HepG2 (cell line): ENCODE results near the gene EEF1AKMT3. TPM values are rescaled to one million over a fixed set of nuclear protein-coding genes. Genes with fewer than 3 reads are reported as not detected.
A peak's percentile ranks its signal among the peaks of the same experiment; 100 is the strongest.

Experiments
- ATAC-seq: fragments of 200-7000 bp; cut with Tn5 transposase; 3 replicates; pipeline ENCODE4 v1.9.1; 2020; ENCODE audit warnings: mild to moderate bottlenecking, moderate library complexity
- Bru-seq: library from RNA; stranded (reverse); fragments of 400-500 nt; gene quantifications from one replicate; lab custom pipeline; 2021; lab: Mats Ljungman, UMichigan
- BruChase-seq, 2 experiments: library from RNA; stranded (reverse); fragments of 400-500 nt; gene quantifications; one replicate each; lab custom pipeline; 2021; lab: Mats Ljungman, UMichigan
- BruUV-seq: library from RNA; stranded (reverse); fragments of 400-500 nt; replicated peaks from 2 replicates; lab custom pipeline; 2021; lab: Mats Ljungman, UMichigan
- CTCF ChIA-PET: fragments of 300-600 bp; formaldehyde crosslinking; extraction: SDS; loops from one replicate; lab custom pipeline; 2021; ENCODE audit warnings: low total read pairs, inconsistent platforms, low intra/inter-chr PET ratio; lab: Yijun Ruan, JAX
- POLR2A ChIA-PET: fragments of 350-600 bp; sonication (Branson Sonifier 250); formaldehyde crosslinking; loops from one replicate; lab custom pipeline; 2020; ENCODE audit warnings: antibody characterized with exemption, inconsistent platforms; lab: Yijun Ruan, JAX
- DNase-seq: peaks from one replicate; pipeline ENCODE4 v3.0.0-alpha.2; 2015; ENCODE audit warnings: low spot score
- FAIRE-seq: peaks from 3 replicates; lab custom pipeline; 2011; peaks lifted over from hg19 to GRCh38; lab: Jason Lieb, UNC
- H2AFZ ChIP-seq: one replicate; pipeline ENCODE4 v1.6.1; 2011; ENCODE audit warnings: low read length, inconsistent platforms
- H3K27ac ChIP-seq: fragments of 300-600 bp; 3 replicates; pipeline ENCODE4 v1.8.0; 2011; ENCODE audit warnings: mixed run types, mild to moderate bottlenecking, mixed read lengths, low read length, inconsistent platforms; ENCODE audit not compliant: insufficient read depth; ENCODE audit errors: extremely low read length
- H3K27me3 ChIP-seq, 2 experiments: fragments of 200-600 bp in 1 of 2; 2 replicates in 1 of 2; 3 replicates in 1 of 2; pipeline versions ENCODE4 v1.6.0 to v1.8.0; 2011; ENCODE audit warnings: low read length in 2 of 2, mild to moderate bottlenecking in 2 of 2, moderate library complexity in 2 of 2, inconsistent platforms in 1 of 2; ENCODE audit not compliant: insufficient read depth in 2 of 2, control insufficient read depth in 1 of 2
- H3K36me3 ChIP-seq, 2 experiments: fragments of 200-600 bp in 1 of 2; replicated peaks in 1 of 2; 2 replicates in 1 of 2; 3 replicates in 1 of 2; pipeline versions ENCODE4 v1.5.1 to v1.8.0; 2011; ENCODE audit warnings: low read length in 2 of 2, inconsistent platforms in 1 of 2; ENCODE audit not compliant: insufficient read depth in 2 of 2, control insufficient read depth in 1 of 2
- H3K4me1 ChIP-seq: 2 replicates; pipeline ENCODE4 v1.5.1; 2012; ENCODE audit warnings: low read length, inconsistent platforms; ENCODE audit not compliant: insufficient read depth
- H3K4me2 ChIP-seq: 2 replicates; pipeline ENCODE4 v1.6.0; 2011; ENCODE audit warnings: low read depth, low read length, inconsistent platforms
- H3K4me3 ChIP-seq, 3 experiments: fragments of 200-600 bp in 1 of 3; sonication (generic), shearing (Covaris generic) in 1 of 3; replicated peaks in 1 of 3; 2 replicates each; pipeline ENCODE4 v1.5.1; 2011 to 2016; ENCODE audit warnings: low read length in 3 of 3, inconsistent platforms in 2 of 3, low read depth in 2 of 3, mild to moderate bottlenecking in 2 of 3, control low read depth in 1 of 3, mixed read lengths in 1 of 3; ENCODE audit not compliant: insufficient read depth in 1 of 3
- H3K79me2 ChIP-seq: one replicate; pipeline ENCODE4 v1.6.1; 2011; ENCODE audit warnings: low read length, inconsistent platforms; ENCODE audit not compliant: insufficient read depth
- H3K9ac ChIP-seq: 2 replicates; pipeline ENCODE4 v1.6.0; 2011; ENCODE audit warnings: mild to moderate bottlenecking, low read depth, low read length, inconsistent platforms; ENCODE audit not compliant: insufficient read depth
- H3K9me3 ChIP-seq: 2 replicates; pipeline ENCODE4 v1.5.1; 2012; ENCODE audit warnings: mild to moderate bottlenecking, low read length
- H4K20me1 ChIP-seq: 2 replicates; pipeline ENCODE4 v1.6.0; 2011; ENCODE audit warnings: inconsistent platforms, mild to moderate bottlenecking, low read length, moderate library complexity; ENCODE audit not compliant: insufficient read depth
- AHR ChIP-seq: IDR thresholded peaks from 2 replicates; pipeline ENCODE4 v1.6.1; 2018; ENCODE audit warnings: missing genetic modification reagents, missing compliant biosample characterization
- CENPT ChIP-seq: sonication (generic); formaldehyde crosslinking; IDR thresholded peaks from 2 replicates; pipeline ENCODE4 v1.8.0; 2022; ENCODE audit warnings: low read depth, mild to moderate bottlenecking, moderate library complexity, missing genetic modification reagents
- E2F1 ChIP-seq: sonication (generic); formaldehyde crosslinking; IDR thresholded peaks from 2 replicates; pipeline ENCODE4 v1.5.0; 2020; ENCODE audit warnings: missing genetic modification reagents
- HMG20B ChIP-seq: conservative IDR thresholded peaks from 2 replicates; pipeline ENCODE4 v1.6.1; 2016; ENCODE audit warnings: missing genetic modification reagents, missing compliant biosample characterization
- THAP11 ChIP-seq: IDR thresholded peaks from 2 replicates; pipeline ENCODE4 v1.6.1; 2016; ENCODE audit warnings: missing biosample characterization, missing genetic modification reagents
- THAP7 ChIP-seq: sonication (generic); formaldehyde crosslinking; IDR thresholded peaks from 2 replicates; pipeline ENCODE4 v1.8.1; 2023; ENCODE audit warnings: mild to moderate bottlenecking, missing genetic modification reagents
- TRIM22 ChIP-seq: fragments of 450-650 bp; IDR thresholded peaks from 2 replicates; pipeline ENCODE4 v1.6.1; 2017
- TSC22D2 ChIP-seq: sonication (generic); formaldehyde crosslinking; IDR thresholded peaks from 2 replicates; pipeline ENCODE4 v1.5.1; 2020; ENCODE audit warnings: missing genetic modification reagents, mild to moderate bottlenecking, borderline replicate concordance
- ZNF530 ChIP-seq: sonication (generic); formaldehyde crosslinking; IDR thresholded peaks from 2 replicates; pipeline ENCODE4 v1.5.0; 2020; ENCODE audit warnings: low read depth, mild to moderate bottlenecking, missing genetic modification reagents
- ZNF570 ChIP-seq: sonication (generic); formaldehyde crosslinking; IDR thresholded peaks from 2 replicates; pipeline ENCODE4 v1.4.0; 2020; ENCODE audit warnings: mild to moderate bottlenecking, missing genetic modification reagents, borderline replicate concordance
- ZNF607 ChIP-seq: sonication (generic); formaldehyde crosslinking; IDR thresholded peaks from 2 replicates; pipeline ENCODE4 v1.5.1; 2020; ENCODE audit warnings: missing genetic modification reagents, mild to moderate bottlenecking, borderline replicate concordance
- WGBS: methylation state at CpG from one replicate; pipeline ENCODE4 v1.1.6; 2017; ENCODE audit warnings: low lambda C conversion rate; 5-methylcytosine and 5-hydroxymethylcytosine counted together
- in situ Hi-C: cut with HindIII; loops from 2 replicates; pipeline ENCODE4 v1.10.0; 2017; ENCODE audit warnings: low pct_unique_long_range_greater_than_20kb; ENCODE audit not compliant: extremely low pct_ligation_motif_present
- intact Hi-C: fragments of 100-400 bp; cut with micrococcal nuclease; formaldehyde crosslinking; loops from one replicate; pipeline ENCODE4 v1.10.0; 2022; ENCODE audit not compliant: unreplicated experiment
- long read RNA-seq, 2 experiments: library from RNA in 1 of 2; library from polyadenylated mRNA in 1 of 2; stranded (forward) in 1 of 2; unstranded in 1 of 2; transcript quantifications; one replicate each; pipeline ENCODE4 v2.0.0, GENCODE V29; 2019 to 2022
- polyA minus RNA-seq, 3 experiments: library from RNA; depleted of rRNA, polyadenylated mRNA; stranded (reverse); fragments of >200 nt; gene quantifications; 2 replicates each; pipeline ENCODE4 v1.2.3, GENCODE V29; 2011; ENCODE audit warnings: low replicate concordance in 1 of 3
- polyA plus RNA-seq, 8 experiments: library from polyadenylated mRNA; depleted of rRNA in 3 of 8; stranded (reverse) in 7 of 8; unstranded in 1 of 8; fragments of >200 nt; fragmentation: Illumina TruSeq in 4 of 8; extraction: Trizol in 4 of 8; gene quantifications; 2 replicates each; pipeline versions ENCODE4 v1.2.1 to v1.2.3, GENCODE V29; 2011 to 2016; ENCODE audit warnings: low read depth in 4 of 8, missing spikeins in 1 of 8, mixed read lengths in 1 of 8; ENCODE audit not compliant: insufficient read depth in 1 of 8
- total RNA-seq, 5 experiments: library from RNA; depleted of rRNA; stranded (reverse); fragments of >200 nt; fragmentation: Illumina TruSeq; extraction: Trizol; gene quantifications; 2 replicates each; pipeline ENCODE4 v1.2.3, GENCODE V29; 2016; ENCODE audit warnings: low read depth in 1 of 5

EEF1AKMT3 gene
- total RNA-seq (2016; rRNA removed; fragmentation: Illumina TruSeq; extraction: Trizol) (4.7 and 6.6 TPM in 2 replicates), polyA plus RNA-seq (2011; rRNA removed) (10.8 and 11.4 TPM in 2 replicates), polyA minus RNA-seq (2011; rRNA and poly(A)+ RNA removed; ENCODE audit: low replicate concordance) (6.5 and 19.9 TPM in 2 replicates), Bru-seq, nascent RNA (percentile 58 among the genes with signal in this experiment), BruChase-seq, experiment 1, labeled RNA remaining after a 6-hour chase (percentile 89 among the genes with signal in this experiment), BruChase-seq, experiment 2, labeled RNA remaining after a 2-hour chase (percentile 82 among the genes with signal in this experiment)
- total RNA-seq (2016; cell fraction: cytosol; rRNA removed; fragmentation: Illumina TruSeq; extraction: Trizol; ENCODE audit: low read depth), result 1.7 and 1.9 TPM in 2 replicates
- 5.0 and 5.9 TPM in 2 replicates for total RNA-seq (2016; cell fraction: insoluble cytoplasmic fraction; rRNA removed; fragmentation: Illumina TruSeq; extraction: Trizol)
- 6.1 TPM in 2 replicates for total RNA-seq (2016; cell fraction: membrane; rRNA removed; fragmentation: Illumina TruSeq; extraction: Trizol)
- 3.5 and 3.8 TPM in 2 replicates for total RNA-seq (2016; cell fraction: nucleus; rRNA removed; fragmentation: Illumina TruSeq; extraction: Trizol)
- 9.7 and 10.4 TPM in 2 replicates for polyA plus RNA-seq (2011; cell fraction: cytosol; rRNA removed)
- polyA plus RNA-seq (2011; cell fraction: nucleus; rRNA removed), result 8.1 and 9.8 TPM in 2 replicates
- 7.8 and 9.8 TPM in 2 replicates for polyA plus RNA-seq (2012)
- polyA plus RNA-seq (2016; cell fraction: cytosol; fragmentation: Illumina TruSeq; extraction: Trizol; ENCODE audit: low read depth), result 1.3 and 1.5 TPM in 2 replicates
- 6.4 and 8.5 TPM in 2 replicates for polyA plus RNA-seq (2016; cell fraction: insoluble cytoplasmic fraction; fragmentation: Illumina TruSeq; extraction: Trizol; ENCODE audit: low read depth)
- 5.3 and 6.0 TPM in 2 replicates for polyA plus RNA-seq (2016; cell fraction: membrane; fragmentation: Illumina TruSeq; extraction: Trizol; ENCODE audit: low read depth)
- polyA plus RNA-seq (2016; cell fraction: nucleus; fragmentation: Illumina TruSeq; extraction: Trizol; ENCODE audit: insufficient read depth, low read depth), result 10.5 TPM in 2 replicates
- 5.5 and 6.4 TPM in 2 replicates for polyA minus RNA-seq (2011; cell fraction: cytosol; rRNA and poly(A)+ RNA removed)
- polyA minus RNA-seq (2011; cell fraction: nucleus; rRNA and poly(A)+ RNA removed), result 3.5 and 5.6 TPM in 2 replicates
- long read RNA-seq, experiment 1, partial matches to known transcripts, result 0 of 2 reads
- long read RNA-seq, experiment 1, other reads (novel, unspliced or antisense), result 0 of 2 reads
- long read RNA-seq, experiment 2, partial matches to known transcripts, result 1 of 8 reads
- long read RNA-seq, experiment 2, other reads (novel, unspliced or antisense), result 2 of 8 reads

- H3K79me2 ChIP-seq, result peaks cover 17% of the 10 kb centered on the region
- no peaks in the 10 kb centered on the region; a peak in 1 of 5 replicates for H3K27me3 ChIP-seq
- peak within 1 kb of the TSS; percentile 62 for H2AFZ ChIP-seq
- FAIRE-seq, result no peak
- in situ Hi-C loops (no loop called here), intact Hi-C loops (loop anchor here (1.0 to 5.0 kb wide), 2 partner anchors 10 to 70 kb away; partner anchors contain the start of gene TSFM)
- POLR2A ChIA-PET, result interaction anchor here (0.6 to 1.8 kb wide), 24 partner anchors 9 to 1082 kb away, joined by 3 to 15 read pairs (median 4); partner anchors contain the start of genes ARHGEF25, ATP23, CDK4 and CTDSP2
- H3K4me3 ChIP-seq, result peak within 1 kb of the TSS; percentile 77 to 89 (median 78)
- peaks cover 23% of the 10 kb centered on the region for H3K4me1 ChIP-seq
- peak; percentile 63 for ATAC-seq
- peaks cover 18% of the 10 kb centered on the region in 2 experiments for H3K36me3 ChIP-seq
- peak within 1 kb of the TSS; percentile 96 for H3K4me2 ChIP-seq
- CTCF ChIA-PET, result no interaction called here
- no peaks in the 10 kb centered on the region for H3K9me3 ChIP-seq
- peak within 1 kb of the TSS; percentile 97 for H3K27ac ChIP-seq
- H4K20me1 ChIP-seq, result no peaks in the 10 kb centered on the region
- TSS peak; percentile 66 for BruUV-seq
- DNase-seq, result peak; percentile 35
- WGBS, result 10% methylated on average over 31 of the region's 67 CpGs
- peak within 1 kb of the TSS; percentile 94 for H3K9ac ChIP-seq
- TF ChIP-seq AHR (0 out of 2 replicates have a peak, but pooled peaks have one; percentile 8), E2F1 (CRISPR knock-in tag) (0 out of 2 replicates have a peak, but pooled peaks have one; percentile 15), HMG20B (CRISPR knock-in tag) (no peak), CENPT (CRISPR knock-in tag) (no peak), ZNF607 (CRISPR knock-in tag) (no peak), TRIM22 (no peak), ZNF570 (CRISPR knock-in tag) (no peak), THAP7 (CRISPR knock-in tag) (no peak), TSC22D2 (CRISPR knock-in tag) (no peak), THAP11 (CRISPR knock-in tag) (no peak), ZNF530 (peak; percentile 71; the same call in 1 of the 2 replicates)
These were observed at the start of gene EEF1AKMT3 for GRCh38 chr12:57772429-57773322. Gene EEF1AKMT3, plus strand, starts transcription at chr12:57772614. Its CDS starts 111 bp downstream, at chr12:57772725.
